Measurements from ENCODE around the gene ERCC6.
A peak's percentile ranks its signal among the peaks of the same experiment; 100 is the strongest.

ERCC6 gene

GRCh38 chr10:49552277-49552676 is 13.4 kb upstream of the ERCC6 start:
- Histone ChIP-seq H3K9me3 (ENCODE audit: control insufficient read depth, low read length) (no peaks in the 10 kb centered on the region), H3K27me3 (replicated peaks; ENCODE audit: control insufficient read depth, insufficient read depth, low read length, poor library complexity, severe bottlenecking) (no peaks in the 10 kb centered on the region), H3K27ac (ENCODE audit: insufficient read depth, low read length, poor library complexity, severe bottlenecking) (no peak overlapping the region), H3K4me1 (ENCODE audit: control insufficient read depth, insufficient read depth, low read length, poor library complexity, severe bottlenecking) (no peaks in the 10 kb centered on the region), H3K36me3 (ENCODE audit: control insufficient read depth, insufficient read depth, low read length) (no peaks in the 10 kb centered on the region), H3K4me3 (ENCODE audit: insufficient read depth, low read depth, low read length, poor library complexity, severe bottlenecking) (no peak overlapping the region)
- DNase-seq, result no peak

- H3K4me1 ChIP-seq (ENCODE audit: control insufficient read depth, insufficient read depth, low read length, poor library complexity, severe bottlenecking), result no peaks in the 10 kb centered on the region
- no peak for DNase-seq
- H3K4me3 ChIP-seq (ENCODE audit: insufficient read depth, low read depth, low read length, poor library complexity, severe bottlenecking), result no peak overlapping the region
- no peak overlapping the region for H3K27ac ChIP-seq (ENCODE audit: insufficient read depth, low read length, poor library complexity, severe bottlenecking)
- H3K9me3 ChIP-seq (ENCODE audit: control insufficient read depth, low read length), result no peaks in the 10 kb centered on the region
- no peaks in the 10 kb centered on the region for H3K36me3 ChIP-seq (ENCODE audit: control insufficient read depth, insufficient read depth, low read length)
- no peaks in the 10 kb centered on the region for H3K27me3 ChIP-seq (replicated peaks; ENCODE audit: control insufficient read depth, insufficient read depth, low read length, poor library complexity, severe bottlenecking)
These were observed 11.6 kb upstream of the ERCC6 start for GRCh38 chr10:49550563-49550962.

GRCh38 chr10:49549640-49550346 is 10.9 kb upstream of the ERCC6 start:
- H3K27ac ChIP-seq (ENCODE audit: insufficient read depth, low read length, poor library complexity, severe bottlenecking), result no peak overlapping the region
- no peaks in the 10 kb centered on the region for H3K4me1 ChIP-seq (ENCODE audit: control insufficient read depth, insufficient read depth, low read length, poor library complexity, severe bottlenecking)
- H3K9me3 ChIP-seq (ENCODE audit: control insufficient read depth, low read length), result no peaks in the 10 kb centered on the region
- no peaks in the 10 kb centered on the region for H3K36me3 ChIP-seq (ENCODE audit: control insufficient read depth, insufficient read depth, low read length)
- no peak for DNase-seq
- no peaks in the 10 kb centered on the region for H3K27me3 ChIP-seq (replicated peaks; ENCODE audit: control insufficient read depth, insufficient read depth, low read length, poor library complexity, severe bottlenecking)
- no peak overlapping the region for H3K4me3 ChIP-seq (ENCODE audit: insufficient read depth, low read depth, low read length, poor library complexity, severe bottlenecking)

GRCh38 chr10:49543604-49544003 is 4.7 kb upstream of the ERCC6 start:
- DNase-seq, result no peak
- H3K9me3 ChIP-seq (ENCODE audit: control insufficient read depth, low read length), result no peaks in the 10 kb centered on the region
- no peaks in the 10 kb centered on the region for H3K27me3 ChIP-seq (replicated peaks; ENCODE audit: control insufficient read depth, insufficient read depth, low read length, poor library complexity, severe bottlenecking)

GRCh38 chr10:49542353-49542752 is 3.4 kb upstream of the ERCC6 start:
- H3K27ac ChIP-seq (ENCODE audit: insufficient read depth, low read length, poor library complexity, severe bottlenecking), result no peak overlapping the region
- no peaks in the 10 kb centered on the region for H3K27me3 ChIP-seq (replicated peaks; ENCODE audit: control insufficient read depth, insufficient read depth, low read length, poor library complexity, severe bottlenecking)
- no peaks in the 10 kb centered on the region for H3K36me3 ChIP-seq (ENCODE audit: control insufficient read depth, insufficient read depth, low read length)
- H3K4me1 ChIP-seq (ENCODE audit: control insufficient read depth, insufficient read depth, low read length, poor library complexity, severe bottlenecking), result peaks cover 5% of the 10 kb centered on the region
- no peak overlapping the region for H3K4me3 ChIP-seq (ENCODE audit: insufficient read depth, low read depth, low read length, poor library complexity, severe bottlenecking)
- H3K9me3 ChIP-seq (ENCODE audit: control insufficient read depth, low read length), result no peaks in the 10 kb centered on the region
- no peak for DNase-seq

More at GRCh38 chr10:49543604-49544003, 4.7 kb upstream of the ERCC6 start:
- peaks cover 5% of the 10 kb centered on the region for H3K4me1 ChIP-seq (ENCODE audit: control insufficient read depth, insufficient read depth, low read length, poor library complexity, severe bottlenecking)
- no peak overlapping the region for H3K4me3 ChIP-seq (ENCODE audit: insufficient read depth, low read depth, low read length, poor library complexity, severe bottlenecking)
- no peak overlapping the region for H3K27ac ChIP-seq (ENCODE audit: insufficient read depth, low read length, poor library complexity, severe bottlenecking)
- no peaks in the 10 kb centered on the region for H3K36me3 ChIP-seq (ENCODE audit: control insufficient read depth, insufficient read depth, low read length)

GRCh38 chr10:49541762-49542161 is 2.8 kb upstream of the ERCC6 start:
- Histone ChIP-seq H3K9me3 (ENCODE audit: control insufficient read depth, low read length) (no peaks in the 10 kb centered on the region), H3K27me3 (replicated peaks; ENCODE audit: control insufficient read depth, insufficient read depth, low read length, poor library complexity, severe bottlenecking) (no peaks in the 10 kb centered on the region), H3K4me3 (ENCODE audit: insufficient read depth, low read depth, low read length, poor library complexity, severe bottlenecking) (no peak overlapping the region), H3K36me3 (ENCODE audit: control insufficient read depth, insufficient read depth, low read length) (no peaks in the 10 kb centered on the region), H3K27ac (ENCODE audit: insufficient read depth, low read length, poor library complexity, severe bottlenecking) (no peak overlapping the region), H3K4me1 (ENCODE audit: control insufficient read depth, insufficient read depth, low read length, poor library complexity, severe bottlenecking) (peaks cover 5% of the 10 kb centered on the region)
- DNase-seq, result no peak

- Histone ChIP-seq H3K27ac (ENCODE audit: insufficient read depth, low read length, poor library complexity, severe bottlenecking) (no peak overlapping the region), H3K36me3 (ENCODE audit: control insufficient read depth, insufficient read depth, low read length) (no peaks in the 10 kb centered on the region), H3K4me3 (ENCODE audit: insufficient read depth, low read depth, low read length, poor library complexity, severe bottlenecking) (peak overlapping the region; percentile 86), H3K9me3 (ENCODE audit: control insufficient read depth, low read length) (no peaks in the 10 kb centered on the region), H3K4me1 (ENCODE audit: control insufficient read depth, insufficient read depth, low read length, poor library complexity, severe bottlenecking) (peaks cover 5% of the 10 kb centered on the region), H3K27me3 (replicated peaks; ENCODE audit: control insufficient read depth, insufficient read depth, low read length, poor library complexity, severe bottlenecking) (no peaks in the 10 kb centered on the region)
- no peak for DNase-seq
These were observed 1.3 kb upstream of the ERCC6 start for GRCh38 chr10:49540056-49540797.

GRCh38 chr10:49539320-49539885 is 482 bp upstream of the ERCC6 start:
- H3K9me3 ChIP-seq (ENCODE audit: control insufficient read depth, low read length), result no peaks in the 10 kb centered on the region
- peak in 2 of 3 donors; percentile 4 to 17 for DNase-seq
- H3K27me3 ChIP-seq (replicated peaks; ENCODE audit: control insufficient read depth, insufficient read depth, low read length, poor library complexity, severe bottlenecking), result no peaks in the 10 kb centered on the region
- H3K36me3 ChIP-seq (ENCODE audit: control insufficient read depth, insufficient read depth, low read length), result no peaks in the 10 kb centered on the region
- peaks cover 5% of the 10 kb centered on the region for H3K4me1 ChIP-seq (ENCODE audit: control insufficient read depth, insufficient read depth, low read length, poor library complexity, severe bottlenecking)
- H3K4me3 ChIP-seq (ENCODE audit: insufficient read depth, low read depth, low read length, poor library complexity, severe bottlenecking), result peak overlapping the region; percentile 86
- H3K27ac ChIP-seq (ENCODE audit: insufficient read depth, low read length, poor library complexity, severe bottlenecking), result peak overlapping the region; percentile 74

- H3K4me3 ChIP-seq (ENCODE audit: insufficient read depth, low read depth, low read length, poor library complexity, severe bottlenecking), result no peak overlapping the region
- no peak for DNase-seq
- no peaks in the 10 kb centered on the region for H3K27me3 ChIP-seq (replicated peaks; ENCODE audit: control insufficient read depth, insufficient read depth, low read length, poor library complexity, severe bottlenecking)
- H3K27ac ChIP-seq (ENCODE audit: insufficient read depth, low read length, poor library complexity, severe bottlenecking), result no peak overlapping the region
- H3K36me3 ChIP-seq (ENCODE audit: control insufficient read depth, insufficient read depth, low read length), result peaks cover 24% of the 10 kb centered on the region
- no peaks in the 10 kb centered on the region for H3K9me3 ChIP-seq (ENCODE audit: control insufficient read depth, low read length)
- H3K4me1 ChIP-seq (ENCODE audit: control insufficient read depth, insufficient read depth, low read length, poor library complexity, severe bottlenecking), result peaks cover 5% of the 10 kb centered on the region
These were observed 4.1 kb downstream of the ERCC6 start for GRCh38 chr10:49534670-49535381.
